H9 (cell line): ENCODE data around the gene TREM2. TPM values are rescaled to one million over a fixed set of nuclear protein-coding genes. Genes with fewer than 3 reads are reported as not detected.

Source experiments
- DNase-seq: peaks from one replicate; pipeline ENCODE4 v3.0.0-alpha.2; 2017
- H2AFZ ChIP-seq: one replicate; pipeline ENCODE4 v1.6.1; 2013; ENCODE audit warnings: mild to moderate bottlenecking, low read length, control low read depth, moderate library complexity
- H2AK5ac ChIP-seq: 2 replicates; pipeline ENCODE4 v1.6.1; 2013; ENCODE audit warnings: low read length, control low read depth, mixed read lengths; ENCODE audit not compliant: insufficient read length
- H2BK120ac ChIP-seq: one replicate; pipeline ENCODE4 v1.6.1; 2013; ENCODE audit warnings: low read depth, mild to moderate bottlenecking, low read length, control low read depth, inconsistent platforms; ENCODE audit not compliant: poor library complexity, severe bottlenecking
- H2BK12ac ChIP-seq: 2 replicates; pipeline ENCODE4 v1.6.1; 2013; ENCODE audit warnings: low read length, control low read depth, mixed read lengths, low read depth; ENCODE audit not compliant: insufficient read length
- H2BK15ac ChIP-seq: 2 replicates; pipeline ENCODE4 v1.6.1; 2013; ENCODE audit warnings: low read depth, low read length, control low read depth
- H2BK20ac ChIP-seq: one replicate; pipeline ENCODE4 v1.6.1; 2013; ENCODE audit warnings: low read depth, mild to moderate bottlenecking, low read length, control low read depth, inconsistent platforms; ENCODE audit not compliant: poor library complexity, severe bottlenecking
- H2BK5ac ChIP-seq: 2 replicates; pipeline ENCODE4 v1.6.1; 2013; ENCODE audit warnings: low read length, control low read depth, mixed read lengths; ENCODE audit not compliant: insufficient read length
- H3K14ac ChIP-seq: 2 replicates; pipeline ENCODE4 v1.6.1; 2013; ENCODE audit warnings: low read length, control low read depth; ENCODE audit not compliant: insufficient read depth
- H3K18ac ChIP-seq: 2 replicates; pipeline ENCODE4 v1.6.1; 2013; ENCODE audit warnings: low read depth, mild to moderate bottlenecking, mixed read lengths, low read length, control low read depth; ENCODE audit not compliant: insufficient read length
- H3K23ac ChIP-seq: 2 replicates; pipeline ENCODE4 v1.6.1; 2013; ENCODE audit warnings: low read length, control low read depth, mixed read lengths, low read depth; ENCODE audit not compliant: insufficient read length
- H3K23me2 ChIP-seq: 2 replicates; pipeline ENCODE4 v1.6.1; 2013; ENCODE audit warnings: low read depth, mild to moderate bottlenecking, mixed read lengths, low read length, control low read depth; ENCODE audit not compliant: insufficient read length, poor library complexity, severe bottlenecking
- H3K27ac ChIP-seq: 2 replicates; pipeline ENCODE4 v1.5.1; 2013; ENCODE audit warnings: low read length, control low read depth, mixed read lengths, low read depth; ENCODE audit not compliant: insufficient read length
- H3K27me3 ChIP-seq: 2 replicates; pipeline ENCODE4 v1.6.1; 2013; ENCODE audit warnings: low read length, control low read depth, inconsistent platforms; ENCODE audit not compliant: insufficient read depth
- H3K4ac ChIP-seq: 2 replicates; pipeline ENCODE4 v1.6.1; 2013; ENCODE audit warnings: low read depth, mild to moderate bottlenecking, control low read depth, inconsistent platforms, low read length, moderate library complexity
- H3K4me1 ChIP-seq: 2 replicates; pipeline ENCODE4 v1.6.1; 2013; ENCODE audit warnings: low read length, control low read depth, inconsistent platforms; ENCODE audit not compliant: insufficient read depth
- H3K4me2 ChIP-seq: 2 replicates; pipeline ENCODE4 v1.6.1; 2013; ENCODE audit warnings: low read length, control low read depth, mixed read lengths; ENCODE audit not compliant: insufficient read length, insufficient read depth
- H3K56ac ChIP-seq: 2 replicates; pipeline ENCODE4 v1.6.1; 2013; ENCODE audit warnings: low read depth, mild to moderate bottlenecking, mixed read lengths, low read length, control low read depth; ENCODE audit not compliant: insufficient read length
- H3K79me1 ChIP-seq: 2 replicates; pipeline ENCODE4 v1.6.1; 2013; ENCODE audit warnings: low read depth, mild to moderate bottlenecking, moderate library complexity, low read length, control low read depth, inconsistent platforms; ENCODE audit not compliant: insufficient read depth, poor library complexity, severe bottlenecking
- H3K79me2 ChIP-seq: 2 replicates; pipeline ENCODE4 v1.6.1; 2013; ENCODE audit warnings: low read length, control low read depth, inconsistent platforms; ENCODE audit not compliant: insufficient read depth
- H3K9ac ChIP-seq: 2 replicates; pipeline ENCODE4 v1.6.1; 2013; ENCODE audit warnings: low read length, control low read depth, mixed read lengths; ENCODE audit not compliant: insufficient read length; ENCODE audit errors: extremely low read depth
- H3K9me3 ChIP-seq: one replicate; pipeline ENCODE4 v1.6.1; 2013; ENCODE audit warnings: low read depth, low read length, inconsistent platforms; ENCODE audit not compliant: control insufficient read depth
- H3T11ph ChIP-seq: one replicate; pipeline ENCODE4 v1.6.1; 2013; ENCODE audit warnings: mild to moderate bottlenecking, low read length, control low read depth, inconsistent platforms
- H4K20me1 ChIP-seq: one replicate; pipeline ENCODE4 v1.6.1; 2013; ENCODE audit not compliant: control insufficient read depth, insufficient read length, insufficient read depth
- H4K5ac ChIP-seq: 2 replicates; pipeline ENCODE4 v1.6.1; 2013; ENCODE audit warnings: low read depth, mild to moderate bottlenecking, mixed read lengths, low read length, control low read depth; ENCODE audit not compliant: insufficient read length
- H4K8ac ChIP-seq: replicated peaks from 2 replicates; pipeline ENCODE4 v1.6.1; 2013; ENCODE audit warnings: low read length, control low read depth, mixed read lengths, low read depth; ENCODE audit not compliant: insufficient read length
- H4K91ac ChIP-seq: 2 replicates; pipeline ENCODE4 v1.6.1; 2013; ENCODE audit warnings: low read depth, mild to moderate bottlenecking, moderate library complexity, mixed read lengths, low read length, control low read depth; ENCODE audit not compliant: insufficient read length
- H3K27ac Mint-ChIP-seq, 3 experiments: 2 replicates in 2 of 3; 3 replicates in 1 of 3; pipeline ENCODE4 v1.8.0; 2020 to 2021; ENCODE audit warnings: mixed read lengths in 3 of 3, mild to moderate bottlenecking in 1 of 3, moderate library complexity in 1 of 3
- H3K27me3 Mint-ChIP-seq: 2 replicates; pipeline ENCODE4 v1.8.0; 2021; ENCODE audit warnings: low read depth, mild to moderate bottlenecking, moderate library complexity, mixed read lengths
- H3K36me3 Mint-ChIP-seq, 3 experiments: 2 replicates in 2 of 3; 3 replicates in 1 of 3; pipeline ENCODE4 v1.8.0; 2020 to 2021; ENCODE audit warnings: low read depth in 3 of 3, mixed read lengths in 3 of 3; ENCODE audit not compliant: insufficient read depth in 1 of 3
- H3K4me1 Mint-ChIP-seq, 2 experiments: 2 replicates each; pipeline ENCODE4 v1.8.0; 2020; ENCODE audit warnings: mixed read lengths in 2 of 2
- H3K4me3 Mint-ChIP-seq, 2 experiments: 2 replicates in 1 of 2; 3 replicates in 1 of 2; pipeline ENCODE4 v1.8.0; 2020 to 2021; ENCODE audit warnings: mild to moderate bottlenecking in 2 of 2, mixed read lengths in 2 of 2, moderate library complexity in 1 of 2
- H3K9me3 Mint-ChIP-seq, 2 experiments: 2 replicates in 1 of 2; 3 replicates in 1 of 2; pipeline ENCODE4 v1.8.0; 2020; ENCODE audit warnings: mild to moderate bottlenecking in 2 of 2, mixed read lengths in 2 of 2, moderate library complexity in 1 of 2
- CTCF ChIP-seq: fragments of 200-600 bp; sonication (generic); conservative IDR thresholded peaks from 3 replicates; pipeline ENCODE4 v1.8.0; 2021; ENCODE audit warnings: antibody characterized with exemption, mild to moderate bottlenecking
- WGBS: extraction: QIAGEN DNeasy Blood & Tissue Kit; methylation state at CpG from one replicate; pipeline ENCODE4 v1.1.7; 2013; ENCODE audit warnings: missing lambda C conversion rate, low lambda C conversion rate, mixed read lengths; ENCODE audit not compliant: insufficient read length; ENCODE audit errors: extremely low coverage; 5-methylcytosine and 5-hydroxymethylcytosine counted together
- total RNA-seq: library from RNA; stranded (reverse); gene quantifications from 2 replicates; pipeline ENCODE4 v1.2.1, GENCODE V29; 2021

Gene TREM2
- total RNA-seq, 1 experiment from 2014 or later, result 0.31 TPM

GRCh38 chr6:41181566-41181965 is 18.6 kb upstream of the TREM2 start:
- H2BK5ac ChIP-seq, result no peak overlapping the region
- H3K27ac ChIP-seq, result no peak overlapping the region
- H4K8ac ChIP-seq, result no peak overlapping the region
- H3K79me1 ChIP-seq, result no peaks in the 10 kb centered on the region
- H4K91ac ChIP-seq, result no peak overlapping the region
- no peak overlapping the region for H4K5ac ChIP-seq
- H2AFZ ChIP-seq, result no peak overlapping the region
- no peaks in the 10 kb centered on the region for H3K36me3 Mint-ChIP-seq
- no peaks in the 10 kb centered on the region for H3K27me3 ChIP-seq
- no peak overlapping the region for H3K27ac Mint-ChIP-seq
- H3K14ac ChIP-seq, result no peak overlapping the region
- H3K4me1 ChIP-seq, result no peaks in the 10 kb centered on the region
- no peak overlapping the region for H3K4ac ChIP-seq
- H3K18ac ChIP-seq, result no peak overlapping the region
- no peaks in the 10 kb centered on the region for H4K20me1 ChIP-seq
- H3K56ac ChIP-seq, result no peak overlapping the region
- no peak overlapping the region for H3K4me2 ChIP-seq
- H2BK12ac ChIP-seq, result no peak overlapping the region
- H3K9me3 Mint-ChIP-seq, result no peaks in the 10 kb centered on the region
- no peak overlapping the region for H2AK5ac ChIP-seq
- no peak overlapping the region for H3T11ph ChIP-seq
- WGBS, result no CpG with 5 or more reads among the region's 1 CpG
- H3K27me3 Mint-ChIP-seq, result peaks cover 6% of the 10 kb centered on the region
- no peak overlapping the region for H2BK15ac ChIP-seq
- no peak for DNase-seq
- no peak overlapping the region; a peak in 1 of 5 replicates for H3K4me3 Mint-ChIP-seq
- no peak overlapping the region for H3K23ac ChIP-seq
- no peaks in the 10 kb centered on the region for H3K9me3 ChIP-seq
- H2BK20ac ChIP-seq, result no peak overlapping the region
- H3K23me2 ChIP-seq, result no peaks in the 10 kb centered on the region
- no peaks in the 10 kb centered on the region for H3K79me2 ChIP-seq
- H2BK120ac ChIP-seq, result no peak overlapping the region
- TF ChIP-seq CTCF, result no peak
- no peak overlapping the region for H3K9ac ChIP-seq
- peaks cover 5 to 10% of the 10 kb centered on the region in 2 experiments for H3K4me1 Mint-ChIP-seq
